ENCODE results near the gene KLHL40.
A peak's percentile ranks its signal among the peaks of the same experiment; 100 is the strongest.

KLHL40 gene

DNA sequence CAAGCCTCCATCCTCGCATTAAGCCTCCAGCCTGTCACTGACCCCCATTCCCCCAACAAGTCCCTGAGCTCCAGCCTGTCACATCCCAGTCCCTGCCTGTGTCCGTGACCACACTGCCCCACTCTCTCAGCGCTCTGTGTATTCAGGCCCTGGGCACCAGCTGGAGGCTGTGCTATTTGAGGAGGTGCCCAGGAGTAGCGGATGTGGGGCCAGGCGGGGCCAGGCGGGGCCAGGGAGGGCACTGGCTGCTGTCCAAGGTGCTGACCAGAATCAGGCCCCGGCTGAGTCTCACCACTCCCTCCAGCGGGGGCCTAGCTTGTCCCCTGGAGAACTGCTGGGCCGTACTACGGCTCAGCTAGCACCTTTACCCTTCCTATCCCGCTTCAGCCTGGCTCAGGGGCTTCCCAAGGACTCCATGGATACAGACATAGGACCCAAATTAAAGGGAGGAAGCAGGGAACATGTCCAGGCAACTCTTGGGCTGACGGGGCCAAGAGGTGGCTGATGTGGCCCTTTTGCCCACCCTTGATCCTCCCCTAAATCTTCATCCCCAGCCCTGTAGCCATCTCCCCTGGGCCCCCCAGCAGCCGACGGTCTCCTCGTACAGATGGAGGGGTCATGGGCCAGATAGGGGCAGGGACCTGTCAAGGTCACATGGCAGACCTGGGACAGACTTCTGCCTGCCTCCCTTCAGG lies 16.2 kb downstream of the KLHL40 start:
- peak; percentile 23 for DNase-seq (ENCODE audit: low read depth)
- TF ChIP-seq, protein P1, sequence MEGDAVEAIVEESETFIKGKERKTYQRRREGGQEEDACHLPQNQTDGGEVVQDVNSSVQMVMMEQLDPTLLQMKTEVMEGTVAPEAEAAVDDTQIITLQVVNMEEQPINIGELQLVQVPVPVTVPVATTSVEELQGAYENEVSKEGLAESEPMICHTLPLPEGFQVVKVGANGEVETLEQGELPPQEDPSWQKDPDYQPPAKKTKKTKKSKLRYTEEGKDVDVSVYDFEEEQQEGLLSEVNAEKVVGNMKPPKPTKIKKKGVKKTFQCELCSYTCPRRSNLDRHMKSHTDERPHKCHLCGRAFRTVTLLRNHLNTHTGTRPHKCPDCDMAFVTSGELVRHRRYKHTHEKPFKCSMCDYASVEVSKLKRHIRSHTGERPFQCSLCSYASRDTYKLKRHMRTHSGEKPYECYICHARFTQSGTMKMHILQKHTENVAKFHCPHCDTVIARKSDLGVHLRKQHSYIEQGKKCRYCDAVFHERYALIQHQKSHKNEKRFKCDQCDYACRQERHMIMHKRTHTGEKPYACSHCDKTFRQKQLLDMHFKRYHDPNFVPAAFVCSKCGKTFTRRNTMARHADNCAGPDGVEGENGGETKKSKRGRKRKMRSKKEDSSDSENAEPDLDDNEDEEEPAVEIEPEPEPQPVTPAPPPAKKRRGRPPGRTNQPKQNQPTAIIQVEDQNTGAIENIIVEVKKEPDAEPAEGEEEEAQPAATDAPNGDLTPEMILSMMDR (conservative IDR thresholded peaks at IDR 0.05; ENCODE audit: low read depth, low read length) = peak; percentile 10
- H3K4me3 ChIP-seq (ENCODE audit: low read depth, low read length) = no peak overlapping the region

DNA sequence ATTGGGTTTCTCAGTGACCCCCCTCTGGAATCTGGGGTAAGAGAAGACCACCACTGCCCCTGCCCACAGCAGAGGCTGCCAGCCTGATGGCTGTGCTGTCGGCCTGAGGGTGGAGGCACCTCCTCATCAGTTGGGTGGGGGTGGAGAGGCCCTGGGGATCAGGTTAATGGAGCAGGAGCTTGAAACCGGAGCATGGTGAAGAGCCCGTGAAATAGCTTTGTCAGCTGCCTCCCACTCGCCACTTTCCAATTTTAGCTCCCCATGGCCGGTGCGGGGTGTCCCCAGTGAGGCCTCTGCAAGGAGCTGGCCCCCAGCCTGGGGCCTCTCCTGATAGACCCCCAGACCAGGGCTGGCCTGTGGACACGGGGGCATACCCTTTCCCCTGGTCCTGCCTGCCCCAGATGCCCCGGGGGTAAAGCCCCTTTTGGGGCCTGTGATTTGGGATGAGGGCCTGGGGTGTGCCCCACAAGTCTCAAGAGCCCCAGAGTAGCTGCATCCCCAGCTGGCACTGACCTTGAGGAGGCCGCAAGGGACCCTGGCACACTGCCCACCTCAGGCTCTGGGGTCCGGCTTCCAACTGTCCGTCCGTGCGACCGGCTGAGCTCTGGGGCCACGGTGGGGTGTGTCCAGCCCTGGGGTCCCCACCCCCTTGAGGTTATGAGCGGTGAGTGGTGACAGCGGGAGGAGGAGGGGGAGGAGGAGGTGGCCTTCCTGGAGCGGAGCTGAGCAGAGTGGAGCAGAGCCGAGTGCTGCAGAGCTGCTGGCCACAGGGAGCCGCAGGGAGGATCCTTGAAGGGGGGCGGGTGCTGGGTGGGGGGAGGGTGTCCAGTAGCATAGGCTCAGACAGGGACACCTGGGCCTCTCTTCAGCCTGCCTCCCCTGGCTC lies 17.0 kb downstream of the KLHL40 start, which contains the start of gene HHATL:
TSS of gene HHATL (minus strand) at position 733 of the 886 bp plus-strand sequence. CDS start 1,972 bp downstream, outside the sequence.
- no peak for DNase-seq (ENCODE audit: low read depth)
- H3K4me3 ChIP-seq (ENCODE audit: low read depth, low read length) = no peak within 1 kb of the TSS
- TF ChIP-seq, protein P1 (conservative IDR thresholded peaks at IDR 0.05; ENCODE audit: low read depth, low read length) = no peak

- DNase-seq (ENCODE audit: low read depth) = no peak
- H3K4me3 ChIP-seq (ENCODE audit: low read depth, low read length) = no peak overlapping the region
- TF ChIP-seq, protein P1 (conservative IDR thresholded peaks at IDR 0.05; ENCODE audit: low read depth, low read length) = no peak
Measured at GRCh38 chr3:42702982-42703694, 17.8 kb downstream of the KLHL40 start.

- no peak overlapping the region for H3K4me3 ChIP-seq (ENCODE audit: low read depth, low read length)
- no peak for DNase-seq (ENCODE audit: low read depth)
- TF ChIP-seq, protein P1 (conservative IDR thresholded peaks at IDR 0.05; ENCODE audit: low read depth, low read length) = no peak
Measured at GRCh38 chr3:42703695-42704025, 18.3 kb downstream of the KLHL40 start.

DNA sequence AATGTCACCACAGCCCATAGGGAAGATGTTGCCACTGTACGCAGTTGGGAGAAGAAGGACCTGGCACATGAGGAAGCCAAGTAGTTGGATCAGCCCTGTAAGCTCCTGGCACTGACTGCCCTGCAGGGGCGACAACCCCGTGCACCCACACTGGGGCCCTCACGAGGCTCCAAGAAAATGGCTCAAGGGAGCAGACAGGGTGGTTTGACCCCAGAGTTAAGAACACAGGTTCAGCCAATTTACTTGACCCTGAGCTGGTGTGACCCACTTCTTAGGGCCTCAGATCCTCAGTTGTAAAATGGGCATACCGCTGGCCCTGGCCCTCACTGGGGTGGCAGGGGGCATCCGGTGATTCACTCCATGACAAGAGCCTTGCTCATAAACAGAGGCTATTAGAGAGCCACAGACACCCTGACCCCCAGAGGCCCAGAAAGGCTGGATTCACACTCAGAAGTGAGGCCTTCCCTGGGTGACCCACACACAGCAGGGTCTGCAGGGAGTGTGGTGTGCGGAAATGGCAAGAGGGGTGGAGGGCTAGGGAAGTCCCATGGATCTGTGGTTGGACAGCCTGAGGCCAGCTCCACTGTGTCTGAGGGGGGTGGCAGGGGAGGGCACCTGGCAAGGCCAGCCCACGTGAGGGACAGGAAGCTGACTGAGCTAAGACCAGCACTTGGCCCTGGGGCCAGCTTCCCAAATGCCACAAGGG lies 19.0 kb downstream of the KLHL40 start:
- no peak overlapping the region for H3K4me3 ChIP-seq (ENCODE audit: low read depth, low read length)
- TF ChIP-seq, protein P1 (conservative IDR thresholded peaks at IDR 0.05; ENCODE audit: low read depth, low read length) = no peak

GRCh38 chr3:42705058-42705767 lies 19.9 kb downstream of the KLHL40 start:
- DNase-seq (ENCODE audit: low read depth) = no peak
- TF ChIP-seq, protein P1 (conservative IDR thresholded peaks at IDR 0.05; ENCODE audit: low read depth, low read length) = no peak

More for the DNA sequence above, 19.0 kb downstream of the KLHL40 start:
- no peak for DNase-seq (ENCODE audit: low read depth)

More at GRCh38 chr3:42705058-42705767, 19.9 kb downstream of the KLHL40 start:
- H3K4me3 ChIP-seq (ENCODE audit: low read depth, low read length) = no peak overlapping the region

Data from choroid plexus epithelial cell (primary cell).